HG02678 (cell line): ENCODE data around the gene SLC9B1.
"Not testable (repeated sequence)": the region's sequence is repeated elsewhere in the genome, so short reads cannot be mapped to it uniquely, and the experiment has no call there.

Source experiments
- ATAC-seq: cut with Tn5 transposase; IDR thresholded peaks from one replicate; pipeline ENCODE4 v1.9.1; 2021; ENCODE audit warnings: mild to moderate bottlenecking, moderate library complexity; ENCODE audit not compliant: unreplicated experiment

Gene SLC9B1

GRCh38 chr4:103012060-103012459 is 7.4 kb downstream of the SLC9B1 start:
- ATAC-seq: no peak

GRCh38 chr4:103011378-103012025 is 8.0 kb downstream of the SLC9B1 start:
- no peak for ATAC-seq

- ATAC-seq: no peak
These were observed 8.7 kb downstream of the SLC9B1 start for GRCh38 chr4:103010804-103011203.

GRCh38 chr4:103008875-103009729 is 10.4 kb downstream of the SLC9B1 start:
- peak; percentile 93 for ATAC-seq

GRCh38 chr4:103002551-103002950 is 17.0 kb downstream of the SLC9B1 start:
- no peak for ATAC-seq

GRCh38 chr4:102994803-102995202 is 24.7 kb downstream of the SLC9B1 start:
- ATAC-seq: no peak

- ATAC-seq: not testable (repeated sequence)
These were observed 25.5 kb downstream of the SLC9B1 start for GRCh38 chr4:102993985-102994384.

- ATAC-seq: no peak
These were observed 31.0 kb downstream of the SLC9B1 start for GRCh38 chr4:102988429-102989020.

GRCh38 chr4:102981005-102981404 is 38.5 kb downstream of the SLC9B1 start:
- ATAC-seq: no peak

- not testable (repeated sequence) for ATAC-seq
These were observed 57.7 kb downstream of the SLC9B1 start for GRCh38 chr4:102961813-102962212.

- no peak for ATAC-seq
These were observed 60.0 kb downstream of the SLC9B1 start for GRCh38 chr4:102959496-102959895.

- no peak for ATAC-seq
These were observed 74.4 kb downstream of the SLC9B1 start for GRCh38 chr4:102945066-102945465.

- not testable (repeated sequence) for ATAC-seq
These were observed 81.4 kb downstream of the SLC9B1 start for GRCh38 chr4:102938063-102938462.

GRCh38 chr4:102935716-102936115 is 83.8 kb downstream of the SLC9B1 start:
- no peak for ATAC-seq

GRCh38 chr4:102919697-102920096 is 99.8 kb downstream of the SLC9B1 start:
- ATAC-seq: not testable (repeated sequence)

GRCh38 chr4:102918859-102919258 is 100.6 kb downstream of the SLC9B1 start:
- ATAC-seq: no peak

- no peak for ATAC-seq
These were observed 117.7 kb downstream of the SLC9B1 start for GRCh38 chr4:102901804-102902203.

GRCh38 chr4:102897610-102898009 is 121.9 kb downstream of the SLC9B1 start:
- not testable (repeated sequence) for ATAC-seq

GRCh38 chr4:102896547-102896946 is 123.0 kb downstream of the SLC9B1 start:
- ATAC-seq: not testable (repeated sequence)

- ATAC-seq: not testable (repeated sequence)
These were observed 129.6 kb downstream of the SLC9B1 start for GRCh38 chr4:102889866-102890265.

- not testable (repeated sequence) for ATAC-seq
These were observed 130.9 kb downstream of the SLC9B1 start for GRCh38 chr4:102888570-102888969.

GRCh38 chr4:102883278-102883677 is 136.2 kb downstream of the SLC9B1 start:
- no peak for ATAC-seq
